GM18873 (cell line): ENCODE data around the gene JMJD7.
"Not testable (repeated sequence)": the region's sequence is repeated elsewhere in the genome, so short reads cannot be mapped to it uniquely, and the experiment has no call there.

ENCODE experiments used
- ATAC-seq: cut with Tn5 transposase; IDR thresholded peaks from one replicate; pipeline ENCODE4 v1.9.1; 2021; ENCODE audit warnings: mild to moderate bottlenecking, moderate library complexity, moderate number of reproducible peaks; ENCODE audit not compliant: unreplicated experiment, low FRiP score

The JMJD7 gene

GRCh38 chr15:41819455-41820050 is 8.3 kb upstream of the JMJD7 start:
- ATAC-seq = no peak

GRCh38 chr15:41820791-41821423 is 7.0 kb upstream of the JMJD7 start:
- ATAC-seq = no peak

DNA sequence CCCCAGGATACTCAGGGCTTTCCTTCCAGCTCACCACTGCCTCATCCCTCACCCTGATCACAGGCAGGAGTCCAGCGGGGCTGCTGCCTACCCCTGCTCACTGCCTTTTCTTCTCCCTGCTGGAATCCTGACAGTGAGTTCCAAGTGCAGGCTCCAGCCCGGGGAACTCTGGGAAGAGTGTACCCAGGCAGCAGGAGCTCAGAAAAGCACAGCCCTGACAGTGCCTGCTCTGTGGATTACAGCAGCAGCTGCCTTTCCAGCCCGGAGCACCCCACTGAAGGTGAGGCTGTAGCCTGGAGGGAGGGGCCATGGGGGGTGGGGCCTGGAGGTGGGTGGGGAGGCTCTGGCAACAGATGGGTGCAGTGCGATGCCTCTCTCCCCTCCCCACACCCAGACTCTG is 6.1 kb upstream of the JMJD7 start:
- no peak for ATAC-seq

- ATAC-seq = no peak
These were observed 5.4 kb upstream of the JMJD7 start for GRCh38 chr15:41822471-41822870.

GRCh38 chr15:41822957-41823356 is 4.9 kb upstream of the JMJD7 start:
- ATAC-seq = no peak

- ATAC-seq = no peak
These were observed 4.4 kb upstream of the JMJD7 start for GRCh38 chr15:41823502-41823901.

DNA sequence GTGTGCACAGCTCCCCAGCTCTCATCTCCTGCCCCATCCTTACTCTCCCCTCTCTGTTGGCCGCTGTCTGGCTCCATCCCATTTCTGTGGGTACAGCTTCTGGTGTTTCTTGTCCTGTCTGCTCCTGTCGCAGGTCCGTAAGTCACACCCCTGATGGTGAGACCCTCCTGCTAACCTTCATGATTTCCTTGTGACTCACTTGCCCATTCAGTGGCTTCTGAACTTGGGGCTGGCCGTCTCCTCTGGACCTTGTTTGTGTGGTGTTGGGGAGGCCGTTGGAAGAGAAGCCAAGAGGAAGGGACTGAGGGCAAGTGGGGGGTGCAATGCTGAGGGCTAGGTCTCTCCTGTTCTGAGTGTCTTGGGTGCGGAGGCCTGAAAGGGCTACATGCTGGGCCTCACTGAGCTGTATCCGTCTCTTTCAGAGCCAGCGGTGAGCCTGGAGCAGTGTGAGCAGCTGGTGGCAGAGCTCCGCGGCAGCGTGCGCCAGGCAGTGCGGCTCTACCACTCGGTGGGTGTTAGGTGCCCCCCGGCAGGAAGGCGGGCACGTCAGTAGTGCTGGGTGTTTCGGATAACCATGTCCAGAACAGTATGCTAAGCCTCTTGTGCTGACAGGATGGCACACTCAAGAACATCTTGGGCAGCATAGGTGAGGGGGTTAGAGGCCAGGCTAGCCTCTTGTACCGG is 3.7 kb upstream of the JMJD7 start:
- no peak for ATAC-seq

- ATAC-seq = no peak
These were observed 2.7 kb upstream of the JMJD7 start for GRCh38 chr15:41825145-41825544.

GRCh38 chr15:41825572-41826535 is 2.0 kb upstream of the JMJD7 start:
- no peak for ATAC-seq

DNA sequence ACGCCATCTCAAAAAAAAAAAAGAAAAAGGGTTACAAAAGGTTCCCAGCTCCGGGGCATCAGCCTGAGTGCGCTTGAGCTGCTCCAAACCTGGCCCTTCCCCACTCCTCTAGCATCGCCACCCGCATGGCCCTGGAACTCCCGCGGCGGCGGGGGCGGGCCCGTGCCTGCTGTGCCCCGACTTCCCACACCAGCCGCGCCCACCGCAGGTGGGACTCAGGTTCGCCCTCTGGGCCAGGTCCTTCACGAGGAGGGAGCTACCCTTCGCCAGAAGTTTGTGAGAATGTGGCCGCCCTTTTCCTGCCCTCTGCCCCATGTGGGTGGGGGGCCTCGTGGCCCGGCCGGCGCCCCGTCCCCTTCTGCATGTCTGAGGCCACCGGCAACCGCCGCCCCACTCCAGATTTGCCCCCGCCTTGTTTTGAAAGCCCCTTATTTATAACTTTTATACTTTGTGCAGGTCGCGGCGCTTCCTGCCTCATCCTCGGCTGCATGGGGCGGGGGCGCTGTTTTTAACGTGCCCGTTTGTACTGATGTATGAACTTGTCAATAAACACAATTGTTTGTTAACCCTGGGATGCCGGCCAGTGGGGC is 507 bp upstream of the JMJD7 start:
- no peak for ATAC-seq

DNA sequence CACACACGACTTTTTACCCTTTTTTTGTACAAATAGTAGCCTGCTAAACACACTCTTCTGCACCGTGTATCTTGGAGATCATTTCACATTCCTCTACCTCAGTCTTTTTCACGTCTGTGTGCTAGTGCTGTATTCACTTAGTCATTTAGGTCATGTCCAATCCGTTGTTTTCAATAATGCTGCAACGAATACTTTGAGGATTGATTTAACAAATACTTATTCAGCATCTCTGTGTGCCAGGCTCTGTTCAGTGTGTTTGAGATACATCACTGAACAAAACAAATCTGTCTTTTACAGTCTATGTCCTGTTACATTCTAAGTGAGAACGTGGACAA is 882 bp downstream of the JMJD7 start:
- no peak for ATAC-seq

- ATAC-seq = no peak
These were observed 2.2 kb downstream of the JMJD7 start for GRCh38 chr15:41829959-41830646.

GRCh38 chr15:41831291-41831690 is 3.4 kb downstream of the JMJD7 start:
- ATAC-seq = not testable (repeated sequence)

DNA sequence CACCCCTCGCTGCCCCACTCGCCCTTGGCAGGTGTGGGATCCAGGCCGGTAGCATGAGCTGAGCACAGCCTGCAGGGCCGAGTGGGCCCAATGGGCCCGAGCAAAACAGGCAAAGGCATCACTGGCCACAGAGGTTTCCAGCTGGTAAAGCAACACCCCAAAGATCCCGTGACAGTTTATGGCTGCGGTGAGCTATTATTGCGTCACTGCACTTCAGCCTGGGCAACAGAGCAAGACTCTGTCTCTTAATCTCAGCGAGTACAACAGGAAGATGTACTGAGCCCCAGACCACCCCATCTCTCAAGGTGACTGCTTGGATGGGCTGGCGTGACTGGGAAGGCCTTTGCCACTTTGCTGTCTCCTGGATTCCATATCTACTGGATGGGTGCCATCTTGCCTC is 4.3 kb downstream of the JMJD7 start:
- ATAC-seq = no peak

DNA sequence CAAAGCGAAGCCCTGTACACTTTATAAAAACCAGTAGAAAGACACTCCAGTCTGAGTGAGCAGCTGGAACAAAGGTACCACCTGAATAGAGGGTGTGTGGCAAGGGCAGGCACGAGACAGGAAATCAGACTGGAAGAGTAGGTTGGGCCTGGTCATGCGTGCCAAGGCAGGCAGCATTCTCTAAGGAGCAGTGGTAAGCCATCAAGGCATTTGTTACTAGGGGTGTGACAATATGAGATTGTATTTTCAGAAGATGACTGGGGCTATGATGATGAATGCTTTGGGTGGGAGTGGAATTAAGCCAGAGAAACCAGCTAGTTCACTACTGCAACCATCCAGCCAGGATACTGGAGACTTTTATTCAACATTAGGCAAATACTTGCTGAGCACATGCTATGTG is 5.0 kb downstream of the JMJD7 start:
- no peak for ATAC-seq

DNA sequence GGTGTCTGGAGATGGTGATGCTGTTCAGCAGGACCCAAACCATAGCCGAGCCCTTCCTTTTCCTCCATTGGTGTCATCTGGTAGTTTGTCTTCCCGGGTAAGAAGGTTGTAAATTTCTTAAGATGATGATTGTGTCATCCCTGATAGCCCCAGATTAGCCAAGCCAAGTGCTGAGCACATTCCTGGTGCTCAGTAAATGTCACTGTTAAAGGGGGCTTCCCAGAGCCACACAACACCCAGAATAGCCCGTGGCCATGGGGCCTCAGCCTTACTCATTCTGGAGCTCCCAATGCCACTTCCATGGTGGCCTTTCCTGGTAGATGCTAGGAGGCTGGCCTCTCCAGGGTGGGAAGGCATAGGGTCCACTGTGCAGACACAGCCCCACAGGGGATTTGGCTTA is 6.2 kb downstream of the JMJD7 start:
- no peak for ATAC-seq

GRCh38 chr15:41836073-41836472 is 8.2 kb downstream of the JMJD7 start:
- no peak for ATAC-seq

DNA sequence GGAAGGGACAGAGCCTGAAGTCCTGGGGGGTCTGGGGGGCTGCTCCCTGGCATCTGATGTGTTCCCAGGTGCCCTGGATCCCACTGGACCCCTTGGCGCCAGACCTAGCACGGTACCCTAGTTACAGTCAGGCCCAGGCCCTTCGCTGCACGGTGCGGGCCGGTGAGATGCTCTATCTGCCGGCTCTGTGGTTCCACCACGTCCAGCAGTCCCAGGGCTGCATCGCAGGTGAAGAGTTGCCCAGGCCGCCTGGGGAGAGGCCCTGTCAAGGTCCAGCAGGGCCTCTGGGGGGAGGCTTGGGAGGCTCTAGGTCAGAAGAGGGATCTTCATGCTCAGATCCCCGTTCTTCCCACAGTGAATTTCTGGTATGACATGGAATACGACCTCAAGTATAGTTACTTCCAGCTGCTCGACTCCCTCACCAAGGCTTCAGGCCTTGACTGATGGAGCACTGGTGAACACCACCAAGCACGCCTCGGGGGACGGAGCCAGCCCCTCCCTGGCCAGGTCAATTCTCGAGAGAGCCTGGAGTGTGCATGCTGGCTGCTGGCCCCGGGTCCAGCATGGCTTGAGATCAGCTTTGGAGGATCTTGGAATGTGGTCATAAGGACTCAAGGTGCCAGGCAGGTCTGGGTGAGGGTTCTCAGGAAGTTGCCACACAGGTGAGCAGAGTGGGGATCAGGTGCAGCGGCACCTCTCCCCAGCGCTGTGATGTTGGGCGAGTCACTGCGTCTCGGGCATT is 9.0 kb downstream of the JMJD7 start:
- ATAC-seq = no peak

DNA sequence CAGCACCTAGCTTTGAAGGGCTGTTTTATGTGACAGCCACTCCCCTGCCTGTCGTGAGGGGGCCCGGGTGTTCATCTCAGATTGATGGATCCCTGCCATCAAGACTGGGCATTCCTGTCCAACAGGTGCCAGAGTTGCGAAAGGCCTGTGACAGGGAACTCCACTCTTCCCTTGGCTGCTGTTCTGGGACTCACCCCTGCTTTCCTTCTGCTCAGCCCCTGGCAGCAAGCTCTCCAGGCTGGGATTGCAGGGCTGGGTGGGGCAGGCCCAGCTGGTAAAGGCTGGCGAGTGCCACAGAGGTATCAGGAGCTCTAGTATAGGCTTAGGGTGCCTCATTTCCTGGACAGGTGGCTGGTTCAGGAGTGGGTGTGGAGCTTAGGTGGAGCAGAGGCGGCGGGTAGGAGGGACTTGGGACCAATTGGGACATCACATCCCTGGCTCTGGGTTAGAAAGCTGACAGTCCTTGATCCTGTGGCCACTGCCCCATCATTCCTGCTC is 10.6 kb downstream of the JMJD7 start, which contains the start of gene PLA2G4B:
PLA2G4B (plus strand) TSS at position 448 of the 498 bp plus-strand sequence. CDS start 67 bp downstream, outside the sequence.
- ATAC-seq = no peak
